WTC11 (cell line): ENCODE measurements around the gene FALEC. TPM values are rescaled to one million over a fixed set of nuclear protein-coding genes. Genes with fewer than 3 reads are reported as not detected.

Source experiments
- ATAC-seq: fragments of 200-7000 bp; cut with Tn5 transposase; 2 replicates; pipeline ENCODE4 v1.10.0; 2021; ENCODE audit warnings: mild to moderate bottlenecking, moderate library complexity
- CTCF ChIA-PET: fragments of 300-600 bp; sonication (Branson Sonifier 250); formaldehyde crosslinking; loops from one replicate; lab custom pipeline; 2021; ENCODE audit warnings: antibody characterized with exemption; lab: Charles Lee
- POLR2A ChIA-PET: fragments of 350-600 bp; sonication (Branson Sonifier 250); formaldehyde crosslinking; loops from one replicate; lab custom pipeline; 2021; ENCODE audit warnings: antibody characterized with exemption; lab: Charles Lee
- DNase-seq: peaks from one replicate; pipeline ENCODE4 v3.0.0; 2021; ENCODE audit warnings: low spot score
- H3K27ac Mint-ChIP-seq: 2 replicates; pipeline ENCODE4 v1.8.0; 2021; ENCODE audit warnings: mixed read lengths
- H3K27me3 Mint-ChIP-seq: 2 replicates; pipeline ENCODE4 v1.8.0; 2021; ENCODE audit warnings: low read depth, mild to moderate bottlenecking, moderate library complexity, mixed read lengths
- H3K36me3 Mint-ChIP-seq: 2 replicates; pipeline ENCODE4 v1.8.0; 2021; ENCODE audit warnings: mixed read lengths
- H3K4me1 Mint-ChIP-seq: 2 replicates; pipeline ENCODE4 v1.8.0; 2022; ENCODE audit warnings: mixed read lengths
- H3K4me3 Mint-ChIP-seq: 2 replicates; pipeline ENCODE4 v1.8.0; 2021; ENCODE audit warnings: mild to moderate bottlenecking, moderate library complexity, mixed read lengths
- H3K9me3 Mint-ChIP-seq: 2 replicates; pipeline ENCODE4 v1.8.0; 2021; ENCODE audit warnings: mixed read lengths
- ARID4B ChIP-seq: sonication (generic); formaldehyde crosslinking; IDR thresholded peaks from 2 replicates; pipeline ENCODE4 v1.8.0; 2023; ENCODE audit warnings: missing genetic modification reagents, mild to moderate bottlenecking, borderline replicate concordance
- ERG ChIP-seq: fragments of 250-450 bp; sonication (Bioruptor Pico); IDR thresholded peaks from 2 replicates; pipeline ENCODE4 v1.8.0; 2021; ENCODE audit warnings: mild to moderate bottlenecking
- MXD4 ChIP-seq: fragments of 250-450 bp; sonication (Bioruptor Pico); IDR thresholded peaks from 2 replicates; pipeline ENCODE4 v1.8.0; 2021; ENCODE audit warnings: mild to moderate bottlenecking, moderate library complexity, borderline replicate concordance
- NFATC4 ChIP-seq: fragments of 250-450 bp; sonication (Bioruptor Pico); IDR thresholded peaks from 2 replicates; pipeline ENCODE4 v1.9.0; 2021; ENCODE audit warnings: mild to moderate bottlenecking
- PRDM15 ChIP-seq: sonication (generic); formaldehyde crosslinking; IDR thresholded peaks from 2 replicates; pipeline ENCODE4 v1.8.0; 2022; ENCODE audit warnings: missing genetic modification reagents
- ZNF425 ChIP-seq: fragments of 250-450 bp; sonication (Bioruptor Pico); conservative IDR thresholded peaks from 2 replicates; pipeline ENCODE4 v1.9.0; 2021; ENCODE audit warnings: mild to moderate bottlenecking
- total RNA-seq: library from RNA; stranded (reverse); gene quantifications from 3 replicates; pipeline ENCODE4 v1.2.3, GENCODE V29; 2021
- TF ChIP-seq, protein P1 (sequence below): sonication (generic); formaldehyde crosslinking; IDR thresholded peaks from 2 replicates; pipeline ENCODE4 v1.8.1; 2023; ENCODE audit warnings: mild to moderate bottlenecking, missing genetic modification reagents
- TF ChIP-seq, protein P2 (sequence below): sonication (generic); formaldehyde crosslinking; IDR thresholded peaks from 2 replicates; pipeline ENCODE4 v1.8.1; 2022; ENCODE audit warnings: mild to moderate bottlenecking, moderate library complexity, missing genetic modification reagents
- TF ChIP-seq, protein P3 (sequence below): sonication (generic); formaldehyde crosslinking; IDR thresholded peaks from 2 replicates; pipeline ENCODE4 v1.8.0; 2022; ENCODE audit warnings: mild to moderate bottlenecking, missing genetic modification reagents

Gene FALEC
- total RNA-seq, 1 experiment from 2014 or later = 1.2 TPM

GRCh38 chr1:150575518-150576366 is 60.2 kb downstream of the FALEC start:
- TF ChIP-seq PRDM15 (no peak), ZNF425 (CRISPR knock-in tag) (peak; percentile 65), ARID4B (no peak)
- TF ChIP-seq, protein P1, sequence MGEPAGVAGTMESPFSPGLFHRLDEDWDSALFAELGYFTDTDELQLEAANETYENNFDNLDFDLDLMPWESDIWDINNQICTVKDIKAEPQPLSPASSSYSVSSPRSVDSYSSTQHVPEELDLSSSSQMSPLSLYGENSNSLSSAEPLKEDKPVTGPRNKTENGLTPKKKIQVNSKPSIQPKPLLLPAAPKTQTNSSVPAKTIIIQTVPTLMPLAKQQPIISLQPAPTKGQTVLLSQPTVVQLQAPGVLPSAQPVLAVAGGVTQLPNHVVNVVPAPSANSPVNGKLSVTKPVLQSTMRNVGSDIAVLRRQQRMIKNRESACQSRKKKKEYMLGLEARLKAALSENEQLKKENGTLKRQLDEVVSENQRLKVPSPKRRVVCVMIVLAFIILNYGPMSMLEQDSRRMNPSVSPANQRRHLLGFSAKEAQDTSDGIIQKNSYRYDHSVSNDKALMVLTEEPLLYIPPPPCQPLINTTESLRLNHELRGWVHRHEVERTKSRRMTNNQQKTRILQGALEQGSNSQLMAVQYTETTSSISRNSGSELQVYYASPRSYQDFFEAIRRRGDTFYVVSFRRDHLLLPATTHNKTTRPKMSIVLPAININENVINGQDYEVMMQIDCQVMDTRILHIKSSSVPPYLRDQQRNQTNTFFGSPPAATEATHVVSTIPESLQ = no peak
- TF ChIP-seq, all 79 proteins: peak for 1
- no peak for DNase-seq
- ChIA-PET POLR2A (interaction anchor here (2.4 to 9.4 kb wide), 2 partner anchors 8 to 12 kb away, joined by 13 to 188 read pairs; no protein-coding TSS in a partner anchor), CTCF (interaction anchor here (0.6 to 1.6 kb wide), 6 partner anchors 14 to 44 kb away, joined by 3 to 6 read pairs (median 4); no protein-coding TSS in a partner anchor)
- peaks cover 74% of the 10 kb centered on the region for H3K36me3 Mint-ChIP-seq
- ATAC-seq = no peak
- peaks cover 56% of the 10 kb centered on the region for H3K4me1 Mint-ChIP-seq
- peak overlapping the region; percentile 97 for H3K27ac Mint-ChIP-seq
- no peaks in the 10 kb centered on the region for H3K9me3 Mint-ChIP-seq
- H3K27me3 Mint-ChIP-seq = no peaks in the 10 kb centered on the region; the same call in 1 of the 2 replicates
- H3K4me3 Mint-ChIP-seq = peak overlapping the region; percentile 92

- Mint-ChIP-seq H3K27me3 (no peaks in the 10 kb centered on the region; the same call in 1 of the 2 replicates), H3K36me3 (peaks cover 68% of the 10 kb centered on the region), H3K27ac (peak overlapping the region; percentile 97), H3K9me3 (no peaks in the 10 kb centered on the region), H3K4me1 (peaks cover 59% of the 10 kb centered on the region), H3K4me3 (peak overlapping the region; percentile 92)
- ATAC-seq (no peak), DNase-seq (no peak)
- TF ChIP-seq NFATC4 (CRISPR knock-in tag) = no peak
- TF ChIP-seq, protein P2, sequence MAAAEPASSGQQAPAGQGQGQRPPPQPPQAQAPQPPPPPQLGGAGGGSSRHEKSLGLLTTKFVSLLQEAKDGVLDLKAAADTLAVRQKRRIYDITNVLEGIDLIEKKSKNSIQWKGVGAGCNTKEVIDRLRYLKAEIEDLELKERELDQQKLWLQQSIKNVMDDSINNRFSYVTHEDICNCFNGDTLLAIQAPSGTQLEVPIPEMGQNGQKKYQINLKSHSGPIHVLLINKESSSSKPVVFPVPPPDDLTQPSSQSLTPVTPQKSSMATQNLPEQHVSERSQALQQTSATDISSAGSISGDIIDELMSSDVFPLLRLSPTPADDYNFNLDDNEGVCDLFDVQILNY (CRISPR knock-in tag) = no peak
- TF ChIP-seq, protein P3, sequence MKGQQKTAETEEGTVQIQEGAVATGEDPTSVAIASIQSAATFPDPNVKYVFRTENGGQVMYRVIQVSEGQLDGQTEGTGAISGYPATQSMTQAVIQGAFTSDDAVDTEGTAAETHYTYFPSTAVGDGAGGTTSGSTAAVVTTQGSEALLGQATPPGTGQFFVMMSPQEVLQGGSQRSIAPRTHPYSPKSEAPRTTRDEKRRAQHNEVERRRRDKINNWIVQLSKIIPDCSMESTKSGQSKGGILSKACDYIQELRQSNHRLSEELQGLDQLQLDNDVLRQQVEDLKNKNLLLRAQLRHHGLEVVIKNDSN = no peak
- no peak for TF ChIP-seq ERG (CRISPR knock-in tag)
- no peak for TF ChIP-seq MXD4 (CRISPR knock-in tag)
- POLR2A ChIA-PET = interaction anchor here (0.6 to 9.4 kb wide), 4 partner anchors 9 to 298 kb away, joined by 3 to 188 read pairs (median 8); no protein-coding TSS in a partner anchor
- CTCF ChIA-PET = interaction anchor here (1.3 to 1.6 kb wide), 3 partner anchors 15 to 38 kb away, joined by 4 to 6 read pairs (median 5); no protein-coding TSS in a partner anchor
Measured at GRCh38 chr1:150576367-150576711, 60.8 kb downstream of the FALEC start.
